Esophagus squamous epithelium (tissue), 5 donors: ENCODE results near the gene NENF. TPM values are rescaled to one million over a fixed set of nuclear protein-coding genes. Genes with fewer than 3 reads are reported as not detected.
"Not testable (repeated sequence)": the region's sequence is repeated elsewhere in the genome, so short reads cannot be mapped to it uniquely, and the experiment has no call there.

Experiments
- DNase-seq: peaks from one replicate; lab custom pipeline; 2025; lab: John Stamatoyannopoulos, UW
- H3K27ac ChIP-seq, 4 donors: fragments of 200-600 bp; sonication (generic); one replicate each; pipeline ENCODE4 v1.5.1; 2016 to 2019; ENCODE audit warnings: mild to moderate bottlenecking in 1 of 4
- H3K27me3 ChIP-seq, 4 donors: fragments of 200-600 bp; sonication (generic); 1 replicate in 3 of 4; 2 replicates in 1 of 4; pipeline versions ENCODE4 v1.5.1 to v1.6.0; 2017 to 2021; ENCODE audit warnings: antibody characterized with exemption in 1 of 4
- H3K36me3 ChIP-seq, 3 donors: fragments of 200-600 bp; sonication (generic); one replicate each; pipeline ENCODE4 v1.5.1; 2016 to 2019
- H3K4me1 ChIP-seq, 3 donors: fragments of 200-600 bp; sonication (generic); one replicate each; pipeline ENCODE4 v1.5.1; 2017 to 2019
- H3K4me3 ChIP-seq, 4 donors: fragments of 200-600 bp; sonication (generic); 1 replicate in 3 of 4; 2 replicates in 1 of 4; pipeline ENCODE4 v1.5.1; 2016 to 2019; ENCODE audit warnings: mild to moderate bottlenecking in 2 of 4, moderate library complexity in 1 of 4
- H3K9me3 ChIP-seq, 3 donors: fragments of 200-600 bp; sonication (generic); one replicate each; pipeline ENCODE4 v1.5.1; 2016 to 2019
- CTCF ChIP-seq, 6 experiments: fragments of 450-650 bp in 4 of 6; fragments of 200-600 bp in 2 of 6; sonication (generic) in 2 of 6; IDR thresholded peaks; one replicate each; pipeline ENCODE4 v1.5.1; 2016 to 2019; ENCODE audit warnings: antibody characterized with exemption in 6 of 6, mild to moderate bottlenecking in 4 of 6, moderate library complexity in 4 of 6
- POLR2A ChIP-seq, 4 donors: fragments of 450-650 bp; IDR thresholded peaks; one replicate each; pipeline ENCODE4 v1.6.1; 2017; ENCODE audit warnings: antibody characterized with exemption in 4 of 4, mild to moderate bottlenecking in 4 of 4, moderate library complexity in 3 of 4
- WGBS, 2 donors: methylation state at CpG; one replicate each; pipeline ENCODE4 v1.1.5; 2018; 5-methylcytosine and 5-hydroxymethylcytosine counted together
- intact Hi-C: fragments of 100-400 bp; cut with DNase I; formaldehyde crosslinking; loops from one replicate; pipeline ENCODE4 v1.15.0; 2022
- total RNA-seq, 4 donors: library from RNA; depleted of rRNA; stranded (reverse); fragments of >200 nt; gene quantifications; one replicate each; pipeline ENCODE4 v1.1.0, GENCODE V29; 2016
- donor health status: DM: yes; HTN: yes; CAD: no.

The NENF gene
- total RNA-seq: 10 to 100 TPM; 31.0 to 65.8 (median 42.0) TPM

- 0 to 1% methylated on average over 5 to 23 of the region's 86 CpGs for WGBS, 2 donors
- Histone ChIP-seq H3K4me3 (peak within 1 kb of the TSS; percentile 71 to 92 (median 83)), H3K27me3 (no peaks in the 10 kb centered on the region), H3K9me3 (no peaks in the 10 kb centered on the region), H3K27ac (peak within 1 kb of the TSS; percentile 82 to 93 (median 90)), H3K4me1 (peaks cover 7 to 40% (median 12%) of the 10 kb centered on the region in 3 donors), H3K36me3 (no peaks in the 10 kb centered on the region)
- TF ChIP-seq POLR2A (IDR thresholded peaks at IDR 0.05) (peak in 2 of 4 donors; percentile 65), CTCF (IDR thresholded peaks at IDR 0.05) (no peak)
- intact Hi-C loops: no loop called here
- DNase-seq: no peak
Observed at GRCh38 chr1:212432661-212433576, at the start of gene NENF. NENF (plus strand) TSS chr1:212432920; CDS start chr1:212432944, 24 bp downstream.

- TF ChIP-seq CTCF (IDR thresholded peaks at IDR 0.05): no peak
- TF ChIP-seq POLR2A (IDR thresholded peaks at IDR 0.05): no peak
- H3K27ac ChIP-seq: no peak overlapping the region
- H3K9me3 ChIP-seq: peaks cover 0 to 11% (median 8%) of the 10 kb centered on the region in 3 donors
- intact Hi-C loops: no loop called here
- H3K36me3 ChIP-seq: peaks cover 10 to 47% (median 11%) of the 10 kb centered on the region in 3 donors
- no peak overlapping the region for H3K4me3 ChIP-seq
- no peak for DNase-seq
- no peaks in the 10 kb centered on the region for H3K4me1 ChIP-seq
- 40 to 77% methylated on average over 1 of the region's 1 CpG for WGBS, 2 donors
- no peaks in the 10 kb centered on the region for H3K27me3 ChIP-seq
Observed at GRCh38 chr1:212386029-212386428, 46.7 kb upstream of the NENF start.

- Histone ChIP-seq H3K36me3 (peaks cover 10 to 31% (median 11%) of the 10 kb centered on the region in 3 donors), H3K4me1 (no peaks in the 10 kb centered on the region), H3K27ac (no peak overlapping the region), H3K9me3 (peaks cover 0 to 12% (median 8%) of the 10 kb centered on the region in 3 donors), H3K27me3 (no peaks in the 10 kb centered on the region), H3K4me3 (no peak overlapping the region)
- no peak for DNase-seq
- 85 to 92% methylated on average over 1 of the region's 1 CpG for WGBS, 2 donors
- intact Hi-C loops: no loop called here
- no peak for TF ChIP-seq CTCF (IDR thresholded peaks at IDR 0.05)
- no peak for TF ChIP-seq POLR2A (IDR thresholded peaks at IDR 0.05)
Observed at GRCh38 chr1:212388985-212389716, 43.6 kb upstream of the NENF start.

GRCh38 chr1:212395678-212396437 is 36.9 kb upstream of the NENF start:
- intact Hi-C loops, DNase-seq, H3K4me3 ChIP-seq, H3K27ac ChIP-seq, H3K27me3 ChIP-seq, H3K4me1 ChIP-seq, H3K36me3 ChIP-seq: not testable (repeated sequence)
- peaks cover 0 to 12% (median 6%) of the 10 kb centered on the region in 3 donors for H3K9me3 ChIP-seq
- WGBS, 2 donors: 88 to 90% methylated on average over 6 of the region's 6 CpGs

GRCh38 chr1:212396638-212397037 is 36.1 kb upstream of the NENF start:
- no peak for DNase-seq
- Histone ChIP-seq H3K36me3 (no peaks in the 10 kb centered on the region), H3K27ac (no peak overlapping the region), H3K4me3 (no peak overlapping the region), H3K4me1 (peaks cover 0 to 1% (median 0%) of the 10 kb centered on the region in 3 donors), H3K9me3 (peaks cover 0 to 9% (median 4%) of the 10 kb centered on the region in 3 donors), H3K27me3 (no peaks in the 10 kb centered on the region)
- intact Hi-C loops: no loop called here
- 90 to 95% methylated on average over 3 of the region's 3 CpGs for WGBS, 2 donors
- TF ChIP-seq POLR2A (IDR thresholded peaks at IDR 0.05) (no peak), CTCF (IDR thresholded peaks at IDR 0.05) (no peak)
